Suprapubic skin (tissue), 4 donors: ENCODE data around the gene IGFBP5.

Experiments used
- CTCF ChIP-seq, 2 donors: fragments of 200-600 bp in 1 of 2; fragments of 450-650 bp in 1 of 2; sonication (generic) in 1 of 2; IDR thresholded peaks; one replicate each; pipeline ENCODE4 v1.5.1; 2016 to 2019; ENCODE audit warnings: antibody characterized with exemption in 2 of 2, mild to moderate bottlenecking in 1 of 2, moderate library complexity in 1 of 2
- EP300 ChIP-seq: sonication (generic); formaldehyde crosslinking; IDR thresholded peaks from one replicate; pipeline ENCODE4 v1.6.1; 2017; ENCODE audit warnings: antibody characterized with exemption
- POLR2A ChIP-seq, 2 donors: fragments of 450-650 bp; IDR thresholded peaks; one replicate each; pipeline ENCODE4 v1.6.1; 2017; ENCODE audit warnings: antibody characterized with exemption in 2 of 2, mild to moderate bottlenecking in 2 of 2, moderate library complexity in 2 of 2
- POLR2AphosphoS5 ChIP-seq, 3 donors: sonication (generic); formaldehyde crosslinking; IDR thresholded peaks; one replicate each; pipeline ENCODE4 v1.6.1; 2017; ENCODE audit warnings: antibody characterized with exemption in 3 of 3

GRCh38 chr2:216711348-216711747 lies 16.0 kb upstream of the IGFBP5 start:
- TF ChIP-seq EP300 (no peak), CTCF (IDR thresholded peaks at IDR 0.05) (no peak), POLR2AphosphoS5 (IDR thresholded peaks at IDR 0.05) (no peak), POLR2A (IDR thresholded peaks at IDR 0.05) (no peak)
